ENCODE measurements around the gene TNFRSF1A. TPM values are rescaled to one million over a fixed set of nuclear protein-coding genes. Genes with fewer than 3 reads are reported as not detected.
A peak's percentile ranks its signal among the peaks of the same experiment; 100 is the strongest.

Gene TNFRSF1A
- total and polyA plus RNA-seq, 2 of the 13 experiments (the other 11 are each of a cell fraction or from before 2014, with no cell fraction given), result 41.5 to 61.2 TPM

DNA sequence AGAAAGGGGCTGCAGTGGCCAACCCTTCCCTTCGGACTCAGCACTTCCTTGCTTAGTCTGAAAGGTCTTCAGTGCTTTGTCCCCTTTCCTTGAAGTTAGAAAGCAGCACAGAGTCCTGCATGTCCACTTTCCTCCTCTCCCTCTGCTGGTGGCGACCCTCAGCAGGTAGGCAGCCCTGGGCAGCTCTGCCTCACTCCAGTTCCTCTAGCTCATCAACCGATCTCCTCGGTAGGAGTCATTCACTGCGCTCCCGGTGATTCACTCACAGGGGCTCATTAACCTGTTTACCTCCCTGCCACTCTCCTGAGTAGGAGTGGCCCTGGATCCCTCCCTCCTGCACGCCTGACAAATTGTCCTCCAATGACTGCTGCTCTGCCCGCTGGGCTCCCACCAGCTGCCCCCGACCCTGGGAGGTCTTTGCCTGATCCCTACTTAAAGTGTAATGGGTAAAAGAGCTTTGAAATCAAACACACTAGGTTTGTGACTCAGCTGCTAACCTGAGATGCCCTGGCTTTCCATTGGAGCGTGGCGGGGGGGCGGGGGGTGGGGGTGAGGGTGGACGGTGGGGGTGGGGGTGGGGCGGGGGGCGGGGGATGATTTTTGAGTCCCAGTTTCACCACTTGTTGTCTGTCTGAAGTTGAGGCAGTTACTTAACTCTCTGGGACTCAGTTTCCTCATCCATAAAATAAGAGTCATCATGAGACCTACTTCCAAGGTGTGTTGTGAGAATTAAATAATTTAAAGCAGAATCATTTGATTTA, 29.3 kb upstream of the TNFRSF1A start (continued):
- TF ChIP-seq SNAPC4 (CRISPR knock-in tag; IDR thresholded peaks at IDR 0.05) (no peak), ZKSCAN8 (CRISPR knock-in tag; IDR thresholded peaks at IDR 0.05; ENCODE audit: borderline replicate concordance) (peak; percentile 38; the same call in 1 of the 2 replicates), MED1 (CRISPR knock-in tag; IDR thresholded peaks at IDR 0.05) (peak; percentile 85), ZNF343 (CRISPR knock-in tag; IDR thresholded peaks at IDR 0.05) (peak; percentile 97), MED13 (CRISPR knock-in tag; IDR thresholded peaks at IDR 0.05) (no peak), ZNF337 (CRISPR knock-in tag; IDR thresholded peaks at IDR 0.05; ENCODE audit: borderline replicate concordance, low read depth) (no peak), SNRNP70 (IDR thresholded peaks at IDR 0.05; ENCODE audit: low read depth, low read length) (no peak), PHF8 (CRISPR knock-in tag; IDR thresholded peaks at IDR 0.05) (no peak), NR2F2 (IDR thresholded peaks at IDR 0.05; ENCODE audit: borderline replicate concordance, low read depth) (no peak), TGIF2 (CRISPR knock-in tag; IDR thresholded peaks at IDR 0.05) (no peak), EHMT2 (IDR thresholded peaks at IDR 0.05; ENCODE audit: borderline replicate concordance, low read depth, low read length) (no peak), KDM5B (CRISPR knock-in tag; IDR thresholded peaks at IDR 0.05; ENCODE audit: borderline replicate concordance) (no peak), CREB3 (CRISPR knock-in tag; IDR thresholded peaks at IDR 0.05) (no peak)
- TF ChIP-seq, protein P1, sequence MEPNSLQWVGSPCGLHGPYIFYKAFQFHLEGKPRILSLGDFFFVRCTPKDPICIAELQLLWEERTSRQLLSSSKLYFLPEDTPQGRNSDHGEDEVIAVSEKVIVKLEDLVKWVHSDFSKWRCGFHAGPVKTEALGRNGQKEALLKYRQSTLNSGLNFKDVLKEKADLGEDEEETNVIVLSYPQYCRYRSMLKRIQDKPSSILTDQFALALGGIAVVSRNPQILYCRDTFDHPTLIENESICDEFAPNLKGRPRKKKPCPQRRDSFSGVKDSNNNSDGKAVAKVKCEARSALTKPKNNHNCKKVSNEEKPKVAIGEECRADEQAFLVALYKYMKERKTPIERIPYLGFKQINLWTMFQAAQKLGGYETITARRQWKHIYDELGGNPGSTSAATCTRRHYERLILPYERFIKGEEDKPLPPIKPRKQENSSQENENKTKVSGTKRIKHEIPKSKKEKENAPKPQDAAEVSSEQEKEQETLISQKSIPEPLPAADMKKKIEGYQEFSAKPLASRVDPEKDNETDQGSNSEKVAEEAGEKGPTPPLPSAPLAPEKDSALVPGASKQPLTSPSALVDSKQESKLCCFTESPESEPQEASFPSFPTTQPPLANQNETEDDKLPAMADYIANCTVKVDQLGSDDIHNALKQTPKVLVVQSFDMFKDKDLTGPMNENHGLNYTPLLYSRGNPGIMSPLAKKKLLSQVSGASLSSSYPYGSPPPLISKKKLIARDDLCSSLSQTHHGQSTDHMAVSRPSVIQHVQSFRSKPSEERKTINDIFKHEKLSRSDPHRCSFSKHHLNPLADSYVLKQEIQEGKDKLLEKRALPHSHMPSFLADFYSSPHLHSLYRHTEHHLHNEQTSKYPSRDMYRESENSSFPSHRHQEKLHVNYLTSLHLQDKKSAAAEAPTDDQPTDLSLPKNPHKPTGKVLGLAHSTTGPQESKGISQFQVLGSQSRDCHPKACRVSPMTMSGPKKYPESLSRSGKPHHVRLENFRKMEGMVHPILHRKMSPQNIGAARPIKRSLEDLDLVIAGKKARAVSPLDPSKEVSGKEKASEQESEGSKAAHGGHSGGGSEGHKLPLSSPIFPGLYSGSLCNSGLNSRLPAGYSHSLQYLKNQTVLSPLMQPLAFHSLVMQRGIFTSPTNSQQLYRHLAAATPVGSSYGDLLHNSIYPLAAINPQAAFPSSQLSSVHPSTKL (CRISPR knock-in tag; IDR thresholded peaks at IDR 0.05), result peak; percentile 66; the same call in 1 of the 2 replicates
- TF ChIP-seq, protein P2, sequence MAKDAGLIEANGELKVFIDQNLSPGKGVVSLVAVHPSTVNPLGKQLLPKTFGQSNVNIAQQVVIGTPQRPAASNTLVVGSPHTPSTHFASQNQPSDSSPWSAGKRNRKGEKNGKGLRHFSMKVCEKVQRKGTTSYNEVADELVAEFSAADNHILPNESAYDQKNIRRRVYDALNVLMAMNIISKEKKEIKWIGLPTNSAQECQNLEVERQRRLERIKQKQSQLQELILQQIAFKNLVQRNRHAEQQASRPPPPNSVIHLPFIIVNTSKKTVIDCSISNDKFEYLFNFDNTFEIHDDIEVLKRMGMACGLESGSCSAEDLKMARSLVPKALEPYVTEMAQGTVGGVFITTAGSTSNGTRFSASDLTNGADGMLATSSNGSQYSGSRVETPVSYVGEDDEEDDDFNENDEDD (CRISPR knock-in tag; IDR thresholded peaks at IDR 0.05; ENCODE audit: borderline replicate concordance), result no peak
- TF ChIP-seq, protein P3, sequence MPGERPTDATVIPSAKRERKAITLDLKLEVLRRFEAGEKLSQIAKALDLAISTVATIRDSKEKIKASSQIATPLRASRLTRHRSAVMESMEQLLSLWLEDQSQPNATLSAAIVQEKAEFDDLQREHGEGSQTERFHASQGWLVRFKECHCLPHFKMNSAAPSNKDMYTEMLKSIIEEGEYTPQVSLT (CRISPR knock-in tag; IDR thresholded peaks at IDR 0.05; ENCODE audit: borderline replicate concordance, low read depth), result no peak
